IMR-90 (cell line): Measurements from ENCODE around the gene CDCA4. TPM values are rescaled to one million over a fixed set of nuclear protein-coding genes. Genes with fewer than 3 reads are reported as not detected.

Experiments used
- ATAC-seq: fragments of 200-7000 bp; cut with Tn5 transposase; 2 replicates; pipeline ENCODE4 v1.9.1; 2020; ENCODE audit warnings: low read depth, mild to moderate bottlenecking, moderate library complexity
- BruUV-seq: library from RNA; stranded (reverse); fragments of 400-500 nt; replicated peaks from 2 replicates; lab custom pipeline; 2021; lab: Mats Ljungman, UMichigan
- CTCF ChIA-PET: fragments of 300-600 bp; formaldehyde crosslinking; extraction: SDS; loops from one replicate; lab custom pipeline; 2021; ENCODE audit warnings: antibody characterized with exemption; lab: Yijun Ruan, JAX
- POLR2A ChIA-PET: fragments of 300-600 bp; sonication (Branson Sonifier 250); formaldehyde crosslinking; loops from one replicate; lab custom pipeline; 2022; ENCODE audit warnings: antibody characterized with exemption; ENCODE audit not compliant: unreplicated experiment; lab: Charles Lee
- DNase-seq: peaks from one replicate; pipeline ENCODE4 v3.0.0; 2013
- H2AFZ ChIP-seq: replicated peaks from 2 replicates; pipeline ENCODE3; 2013; ENCODE audit warnings: low read length, mild to moderate bottlenecking; ENCODE audit not compliant: poor library complexity
- H2AK5ac ChIP-seq: 2 replicates; pipeline ENCODE4 v1.6.1; 2013; ENCODE audit warnings: low read depth, low read length, inconsistent platforms
- H2AK9ac ChIP-seq: replicated peaks from 2 replicates; pipeline ENCODE3; 2013; ENCODE audit warnings: mild to moderate bottlenecking, low read depth, low read length, moderate library complexity; ENCODE audit not compliant: poor library complexity
- H2BK120ac ChIP-seq: 2 replicates; pipeline ENCODE4 v1.6.1; 2013; ENCODE audit warnings: low read depth, low read length, inconsistent platforms
- H2BK15ac ChIP-seq: 3 replicates; pipeline ENCODE4 v1.6.1; 2013; ENCODE audit warnings: low read depth, low read length, inconsistent platforms
- H2BK20ac ChIP-seq: 2 replicates; pipeline ENCODE4 v1.6.1; 2013; ENCODE audit warnings: low read depth, mild to moderate bottlenecking, inconsistent platforms, low read length, moderate library complexity
- H2BK5ac ChIP-seq: 2 replicates; pipeline ENCODE4 v1.6.1; 2013; ENCODE audit warnings: mild to moderate bottlenecking, low read depth, low read length, inconsistent platforms; ENCODE audit not compliant: poor library complexity, severe bottlenecking
- H3K14ac ChIP-seq: replicated peaks from 2 replicates; pipeline ENCODE4 v1.6.1; 2013; ENCODE audit warnings: low read depth, low read length, inconsistent platforms
- H3K18ac ChIP-seq: 2 replicates; pipeline ENCODE4 v1.6.1; 2013; ENCODE audit warnings: low read depth, low read length, control low read depth
- H3K23ac ChIP-seq: 2 replicates; pipeline ENCODE4 v1.6.1; 2013; ENCODE audit warnings: low read depth, low read length, inconsistent platforms
- H3K27ac ChIP-seq: 2 replicates; pipeline ENCODE4 v1.5.1; 2013; ENCODE audit warnings: mild to moderate bottlenecking, control low read depth, low read length; ENCODE audit not compliant: insufficient read depth
- H3K27me3 ChIP-seq: 2 replicates; pipeline ENCODE4 v1.6.1; 2013; ENCODE audit warnings: low read length; ENCODE audit not compliant: control insufficient read depth, insufficient read depth
- H3K36me3 ChIP-seq: 2 replicates; pipeline ENCODE4 v1.6.1; 2013; ENCODE audit warnings: low read length, mixed read lengths; ENCODE audit not compliant: control insufficient read depth, insufficient read depth
- H3K4ac ChIP-seq: 2 replicates; pipeline ENCODE4 v1.6.1; 2013; ENCODE audit warnings: low read depth, low read length, inconsistent platforms
- H3K4me1 ChIP-seq: 2 replicates; pipeline ENCODE4 v1.6.1; 2013; ENCODE audit warnings: low read length, mixed read lengths; ENCODE audit not compliant: control insufficient read depth, insufficient read depth
- H3K4me2 ChIP-seq: 2 replicates; pipeline ENCODE4 v1.6.1; 2013; ENCODE audit warnings: low read depth, mild to moderate bottlenecking, control low read depth, low read length, moderate library complexity
- H3K4me3 ChIP-seq: 2 replicates; pipeline ENCODE4 v1.5.1; 2013; ENCODE audit warnings: low read depth, mild to moderate bottlenecking, control low read depth, low read length, moderate library complexity; ENCODE audit not compliant: insufficient read depth
- H3K56ac ChIP-seq: 2 replicates; pipeline ENCODE4 v1.6.1; 2013; ENCODE audit warnings: low read length, inconsistent platforms; ENCODE audit not compliant: insufficient read depth; ENCODE audit errors: extremely low read depth
- H3K79me1 ChIP-seq, 2 experiments: 2 replicates each; pipeline ENCODE4 v1.6.1; 2013; ENCODE audit warnings: low read length in 2 of 2, inconsistent platforms in 1 of 2, low read depth in 1 of 2
- H3K9ac ChIP-seq: 2 replicates; pipeline ENCODE4 v1.6.1; 2013; ENCODE audit warnings: low read depth, low read length, control low read depth
- H3K9me1 ChIP-seq: 2 replicates; pipeline ENCODE4 v1.6.1; 2013; ENCODE audit warnings: low read length, inconsistent platforms; ENCODE audit not compliant: insufficient read depth
- H3K9me3 ChIP-seq: 2 replicates; pipeline ENCODE4 v1.6.1; 2013; ENCODE audit warnings: low read length; ENCODE audit not compliant: control insufficient read depth, insufficient read depth
- H4K20me1 ChIP-seq: 2 replicates; pipeline ENCODE4 v1.6.1; 2013; ENCODE audit warnings: low read length, inconsistent platforms; ENCODE audit not compliant: insufficient read depth
- H4K5ac ChIP-seq: 2 replicates; pipeline ENCODE4 v1.6.1; 2013; ENCODE audit warnings: mild to moderate bottlenecking, low read depth, low read length, control low read depth
- H4K8ac ChIP-seq, 2 experiments: 2 replicates each; pipeline ENCODE4 v1.6.1; 2013; ENCODE audit warnings: low read depth in 2 of 2, low read length in 2 of 2, control low read depth in 1 of 2, inconsistent platforms in 1 of 2
- H4K91ac ChIP-seq: 2 replicates; pipeline ENCODE4 v1.6.1; 2013; ENCODE audit warnings: low read depth, low read length, inconsistent platforms; ENCODE audit not compliant: insufficient read depth
- BHLHE40 ChIP-seq: fragments of 150-350 bp; IDR thresholded peaks from 2 replicates; pipeline ENCODE4 v1.6.1; 2016; ENCODE audit warnings: mild to moderate bottlenecking, low read depth, low read length
- CEBPB ChIP-seq: IDR thresholded peaks from 2 replicates; pipeline ENCODE4 v1.6.1; 2012; ENCODE audit warnings: low read depth, low read length, improper control_type of control experiment
- CHD1 ChIP-seq: IDR thresholded peaks from 2 replicates; pipeline ENCODE4 v1.6.1; 2012; ENCODE audit warnings: low read depth, low read length, improper control_type of control experiment
- MAZ ChIP-seq: IDR thresholded peaks from 2 replicates; pipeline ENCODE4 v1.6.1; 2012; ENCODE audit warnings: low read depth, mild to moderate bottlenecking, low read length, improper control_type of control experiment, moderate library complexity, borderline replicate concordance
- NFE2L2 ChIP-seq: fragments of 150-350 bp; IDR thresholded peaks from 2 replicates; pipeline ENCODE4 v1.6.1; 2016; ENCODE audit warnings: low read depth, mild to moderate bottlenecking, low read length
- POLR2A ChIP-seq: IDR thresholded peaks from 2 replicates; pipeline ENCODE4 v1.6.1; 2012; ENCODE audit warnings: mild to moderate bottlenecking, low read depth, low read length
- RCOR1 ChIP-seq: IDR thresholded peaks from 2 replicates; pipeline ENCODE4 v1.6.1; 2012; ENCODE audit warnings: mild to moderate bottlenecking, low read length, improper control_type of control experiment; ENCODE audit not compliant: insufficient replicate concordance
- SMC3 ChIP-seq: fragments of 150-350 bp; IDR thresholded peaks from 2 replicates; pipeline ENCODE4 v1.6.1; 2016; ENCODE audit warnings: low read depth, mild to moderate bottlenecking, antibody characterized with exemption, low read length, moderate library complexity
- WGBS, 2 experiments: methylation state at CpG; one replicate each; pipeline versions ENCODE4 v1.1.5 to v1.1.7; 2013; ENCODE audit warnings: missing lambda C conversion rate in 2 of 2; ENCODE audit not compliant: insufficient read length in 1 of 2; ENCODE audit errors: extremely low coverage in 2 of 2; 5-methylcytosine and 5-hydroxymethylcytosine counted together
- dilution Hi-C: fragments of 300-500 bp; cut with HindIII; formaldehyde crosslinking; loops from one replicate; pipeline ENCODE4 v1.14.3; 2018; ENCODE audit warnings: low sequenced_read_pairs; ENCODE audit not compliant: unreplicated experiment
- in situ Hi-C: fragments of 300-500 bp; cut with MboI; formaldehyde crosslinking; loops from 3 replicates; pipeline ENCODE4 v1.14.3; 2019; ENCODE audit warnings: low sequenced_read_pairs, inconsistent platforms, mixed read lengths
- intact Hi-C: fragments of 100-400 bp; cut with micrococcal nuclease; formaldehyde crosslinking; loops from 2 replicates; pipeline ENCODE4 v1.10.0; 2022
- polyA plus RNA-seq, 3 experiments: library from polyadenylated mRNA; depleted of rRNA; stranded (reverse); fragments of >200 nt; gene quantifications; 2 replicates each; pipeline ENCODE4 v1.2.3, GENCODE V29; 2012; ENCODE audit warnings: low replicate concordance in 1 of 3
- total RNA-seq: library from RNA; depleted of rRNA; stranded (reverse); fragments of >200 nt; gene quantifications from 2 replicates; pipeline ENCODE4 v1.2.3, GENCODE V29; 2012
- TF ChIP-seq, protein P1 (sequence below): fragments of 150-350 bp; IDR thresholded peaks from 2 replicates; pipeline ENCODE4 v1.6.1; 2017; ENCODE audit warnings: mild to moderate bottlenecking, antibody characterized with exemption, low read length, low read depth
- TF ChIP-seq, protein P2 (sequence below): conservative IDR thresholded peaks from 2 replicates; pipeline ENCODE4 v1.5.1; 2012; ENCODE audit warnings: mild to moderate bottlenecking, low read depth, low read length, improper control_type of control experiment
- TF ChIP-seq, protein P3 (sequence below): fragments of 150-350 bp; IDR thresholded peaks from 2 replicates; pipeline ENCODE4 v1.6.1; 2016; ENCODE audit warnings: low read depth, mild to moderate bottlenecking, low read length, moderate library complexity, borderline replicate concordance

The CDCA4 gene
- total and polyA plus RNA-seq, 2 of the 4 experiments (the other 2 are of a cell fraction), result 17.7 to 18.6 TPM

- POLR2A ChIA-PET, result interaction anchor here (0.6 kb wide), 1 partner anchor 53 kb away, joined by 11 read pairs; no protein-coding TSS in a partner anchor
- H4K5ac ChIP-seq, result peak overlapping the region; percentile 13; the same call in 1 of the 2 replicates
Measured at GRCh38 chr14:104974665-104975390, 46.1 kb downstream of the CDCA4 start.

More at GRCh38 chr14:104974665-104975390, 46.1 kb downstream of the CDCA4 start:
- BruUV-seq, result no TSS peak
- no peak overlapping the region for H3K9ac ChIP-seq
- H3K27ac ChIP-seq, result 0 out of 2 replicates have a peak overlapping the region, but pooled peaks have one; percentile 0
- no peak overlapping the region for H3K4me2 ChIP-seq
- intact Hi-C loops (loop anchor here (2.0 to 5.0 kb wide), 2 partner anchors 43 to 112 kb away; no protein-coding TSS in a partner anchor), in situ Hi-C loops (loop anchor here (5.0 kb wide), 2 partner anchors 38 to 72 kb away; no protein-coding TSS in a partner anchor), dilution Hi-C loops (no loop called here)
- H3K9me3 ChIP-seq, result no peaks in the 10 kb centered on the region
- 0 out of 2 replicates have a peak overlapping the region, but pooled peaks have one; percentile 67 for H3K14ac ChIP-seq
- peak overlapping the region; percentile 77; the same call in 1 of the 3 replicates for H2BK15ac ChIP-seq
- H4K91ac ChIP-seq, result peak overlapping the region; percentile 62
- H3K27me3 ChIP-seq, result no peaks in the 10 kb centered on the region
- no peak for DNase-seq
- no peak overlapping the region for H3K56ac ChIP-seq
- no CpG with 5 or more reads among the region's 14 CpGs for WGBS, 2 experiments
- H2AFZ ChIP-seq, result peak overlapping the region; percentile 18
- H2BK20ac ChIP-seq, result peak overlapping the region; percentile 11
- H3K4me1 ChIP-seq, result peaks cover 37% of the 10 kb centered on the region
- ATAC-seq, result no peak
- 0 out of 2 replicates have a peak overlapping the region, but pooled peaks have one; percentile 63 for H3K23ac ChIP-seq
- H2BK120ac ChIP-seq, result peak overlapping the region; percentile 65
- no peaks in the 10 kb centered on the region for H3K36me3 ChIP-seq
- H4K20me1 ChIP-seq, result 0 out of 2 replicates have a peak, but pooled peaks cover 3% of the 10 kb centered on the region
- H3K18ac ChIP-seq, result no peak overlapping the region; the same call in 1 of the 2 replicates
- H2AK9ac ChIP-seq, result peak overlapping the region; percentile 58
- peaks cover 0 to 15% of the 10 kb centered on the region in 2 experiments; a peak in 1 of 4 replicates for H3K79me1 ChIP-seq
- peaks cover 13% of the 10 kb centered on the region for H3K9me1 ChIP-seq
- H3K4ac ChIP-seq, result peak overlapping the region; percentile 86
- H3K4me3 ChIP-seq, result no peak overlapping the region
- no peak overlapping the region for H2BK5ac ChIP-seq
- TF ChIP-seq CHD1, result no peak
- TF ChIP-seq BHLHE40, result no peak
- no peak for TF ChIP-seq POLR2A
- TF ChIP-seq NFE2L2, result no peak
- no peak for TF ChIP-seq MAZ
- no peak for TF ChIP-seq SMC3
- TF ChIP-seq, protein P1, sequence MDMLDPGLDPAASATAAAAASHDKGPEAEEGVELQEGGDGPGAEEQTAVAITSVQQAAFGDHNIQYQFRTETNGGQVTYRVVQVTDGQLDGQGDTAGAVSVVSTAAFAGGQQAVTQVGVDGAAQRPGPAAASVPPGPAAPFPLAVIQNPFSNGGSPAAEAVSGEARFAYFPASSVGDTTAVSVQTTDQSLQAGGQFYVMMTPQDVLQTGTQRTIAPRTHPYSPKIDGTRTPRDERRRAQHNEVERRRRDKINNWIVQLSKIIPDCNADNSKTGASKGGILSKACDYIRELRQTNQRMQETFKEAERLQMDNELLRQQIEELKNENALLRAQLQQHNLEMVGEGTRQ, result no peak
- TF ChIP-seq, protein P2, sequence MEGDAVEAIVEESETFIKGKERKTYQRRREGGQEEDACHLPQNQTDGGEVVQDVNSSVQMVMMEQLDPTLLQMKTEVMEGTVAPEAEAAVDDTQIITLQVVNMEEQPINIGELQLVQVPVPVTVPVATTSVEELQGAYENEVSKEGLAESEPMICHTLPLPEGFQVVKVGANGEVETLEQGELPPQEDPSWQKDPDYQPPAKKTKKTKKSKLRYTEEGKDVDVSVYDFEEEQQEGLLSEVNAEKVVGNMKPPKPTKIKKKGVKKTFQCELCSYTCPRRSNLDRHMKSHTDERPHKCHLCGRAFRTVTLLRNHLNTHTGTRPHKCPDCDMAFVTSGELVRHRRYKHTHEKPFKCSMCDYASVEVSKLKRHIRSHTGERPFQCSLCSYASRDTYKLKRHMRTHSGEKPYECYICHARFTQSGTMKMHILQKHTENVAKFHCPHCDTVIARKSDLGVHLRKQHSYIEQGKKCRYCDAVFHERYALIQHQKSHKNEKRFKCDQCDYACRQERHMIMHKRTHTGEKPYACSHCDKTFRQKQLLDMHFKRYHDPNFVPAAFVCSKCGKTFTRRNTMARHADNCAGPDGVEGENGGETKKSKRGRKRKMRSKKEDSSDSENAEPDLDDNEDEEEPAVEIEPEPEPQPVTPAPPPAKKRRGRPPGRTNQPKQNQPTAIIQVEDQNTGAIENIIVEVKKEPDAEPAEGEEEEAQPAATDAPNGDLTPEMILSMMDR, result no peak
- TF ChIP-seq CEBPB, result no peak
- TF ChIP-seq, protein P3, sequence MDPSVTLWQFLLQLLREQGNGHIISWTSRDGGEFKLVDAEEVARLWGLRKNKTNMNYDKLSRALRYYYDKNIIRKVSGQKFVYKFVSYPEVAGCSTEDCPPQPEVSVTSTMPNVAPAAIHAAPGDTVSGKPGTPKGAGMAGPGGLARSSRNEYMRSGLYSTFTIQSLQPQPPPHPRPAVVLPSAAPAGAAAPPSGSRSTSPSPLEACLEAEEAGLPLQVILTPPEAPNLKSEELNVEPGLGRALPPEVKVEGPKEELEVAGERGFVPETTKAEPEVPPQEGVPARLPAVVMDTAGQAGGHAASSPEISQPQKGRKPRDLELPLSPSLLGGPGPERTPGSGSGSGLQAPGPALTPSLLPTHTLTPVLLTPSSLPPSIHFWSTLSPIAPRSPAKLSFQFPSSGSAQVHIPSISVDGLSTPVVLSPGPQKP, result no peak
- no peak for TF ChIP-seq RCOR1
- CTCF ChIA-PET, result interaction anchor here (0.5 to 4.1 kb wide), 5 partner anchors 32 to 71 kb away, joined by 3 to 21 read pairs (median 5); no protein-coding TSS in a partner anchor
- peak overlapping the region in 1 of 2 experiments; percentile 81; a peak in 2 of 4 replicates for H4K8ac ChIP-seq
- peak overlapping the region; percentile 75 for H2AK5ac ChIP-seq
